ENCODE measurements around the gene DHRS11.

DHRS11 gene

DNA sequence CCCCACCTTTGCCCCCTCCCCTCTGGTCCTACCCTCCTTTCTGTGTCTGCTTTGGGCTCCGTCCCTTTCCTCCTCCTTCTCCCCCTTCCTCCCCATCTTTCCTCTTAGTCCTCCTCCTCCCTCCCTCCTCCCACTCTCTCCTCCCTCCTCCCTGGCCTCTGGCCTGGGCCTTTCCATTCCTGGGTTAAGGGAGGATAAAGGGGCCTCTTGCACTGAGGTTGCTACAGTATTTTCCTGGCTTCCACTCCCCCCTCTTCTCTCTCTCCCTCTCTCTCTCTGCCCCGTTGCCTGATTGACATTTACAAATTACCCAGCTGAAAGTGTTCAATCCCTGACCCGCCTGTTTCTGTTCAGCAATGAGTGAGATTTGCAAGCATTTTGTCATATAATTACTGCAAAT is 53.7 kb downstream of the DHRS11 start:
- H3K27me3 Mint-ChIP-seq = peaks cover 97% of the 10 kb centered on the region

DNA sequence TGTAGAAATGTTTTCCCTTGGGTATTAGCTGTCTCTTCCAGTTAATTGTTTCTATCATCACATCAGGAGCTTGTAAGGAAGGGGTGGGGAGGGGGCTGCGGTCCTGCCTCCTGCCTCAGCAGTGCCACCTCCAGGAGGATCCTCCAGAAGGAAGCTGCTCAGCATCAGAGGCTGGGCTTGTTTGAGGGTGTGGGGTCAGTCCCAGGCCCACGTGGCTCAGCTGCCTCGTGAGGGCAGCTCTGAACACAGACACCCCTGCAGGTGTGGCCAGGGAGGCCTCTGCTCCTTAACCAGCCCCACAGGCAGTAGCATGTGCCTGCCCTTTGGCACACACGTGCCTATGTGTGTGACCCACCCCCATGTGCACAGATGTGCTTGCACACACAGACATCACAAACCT is 56.0 kb downstream of the DHRS11 start:
- H3K27me3 Mint-ChIP-seq = peaks cover 96% of the 10 kb centered on the region
- peaks cover 7% of the 10 kb centered on the region for H3K4me1 Mint-ChIP-seq
- no peaks in the 10 kb centered on the region for H3K36me3 Mint-ChIP-seq
- no peak overlapping the region for H3K4me3 Mint-ChIP-seq
- no peak for ATAC-seq
- no peaks in the 10 kb centered on the region for H3K9me3 Mint-ChIP-seq
- no peak overlapping the region for H3K27ac Mint-ChIP-seq

More for the DNA sequence above, 53.7 kb downstream of the DHRS11 start:
- no peak for ATAC-seq
- H3K4me1 Mint-ChIP-seq = peaks cover 16% of the 10 kb centered on the region
- H3K27ac Mint-ChIP-seq = no peak overlapping the region
- no peaks in the 10 kb centered on the region for H3K36me3 Mint-ChIP-seq
- H3K4me3 Mint-ChIP-seq = no peak overlapping the region
- H3K9me3 Mint-ChIP-seq = no peaks in the 10 kb centered on the region

DNA sequence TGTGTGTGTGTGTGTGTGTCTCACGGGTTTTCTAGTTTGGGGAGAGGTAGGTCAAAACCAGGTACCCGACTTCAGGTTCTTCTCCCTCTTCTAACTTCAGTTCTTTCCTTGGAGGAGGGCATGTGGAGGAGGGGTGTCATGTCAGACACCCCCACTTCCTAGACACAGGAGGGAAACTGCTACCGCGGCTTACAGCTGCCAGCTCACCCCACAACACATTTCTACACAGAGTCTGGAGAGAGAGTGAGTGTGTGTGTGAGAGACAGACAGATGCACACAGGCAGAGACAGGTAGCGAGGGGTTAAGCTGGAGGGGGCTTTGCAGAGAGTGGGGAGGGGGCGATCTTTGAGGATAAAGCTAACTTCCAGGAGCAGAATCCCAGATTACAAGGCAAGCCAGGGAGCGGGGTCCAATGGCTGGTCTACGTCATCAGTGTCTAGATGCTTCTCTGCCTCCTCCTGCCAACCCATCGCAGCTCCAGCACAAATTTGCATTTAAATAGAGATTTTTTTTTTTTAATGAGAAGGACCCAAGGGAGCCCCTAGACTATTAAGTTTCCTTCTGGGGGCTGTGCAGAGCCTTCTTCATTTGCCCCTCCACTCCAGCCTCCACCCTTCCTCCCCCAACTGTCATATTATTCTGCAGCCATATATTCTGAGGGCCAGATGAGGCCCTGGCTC is 58.6 kb downstream of the DHRS11 start:
- Mint-ChIP-seq H3K36me3 (no peaks in the 10 kb centered on the region), H3K27me3 (peaks cover 93% of the 10 kb centered on the region), H3K4me1 (no peaks in the 10 kb centered on the region), H3K9me3 (no peaks in the 10 kb centered on the region), H3K4me3 (no peak overlapping the region), H3K27ac (no peak overlapping the region)
- ATAC-seq = no peak
